Measurements from ENCODE around the gene PPDPF.

GRCh38 chr20:63527184-63527583 lies 6.6 kb downstream of the PPDPF start:
- no peak for TF ChIP-seq CTCF (IDR thresholded peaks at IDR 0.05)
- no peak for TF ChIP-seq EP300 (IDR thresholded peaks at IDR 0.05)
- no peak for TF ChIP-seq POLR2A (IDR thresholded peaks at IDR 0.05)
- TF ChIP-seq POLR2AphosphoS5 (IDR thresholded peaks at IDR 0.05), result no peak
